MM.1S (cell line): ENCODE measurements around the gene CDH2.

Experiments used
- EZH2 ChIP-seq: fragments of 300-600 bp; sonication (generic); optimal IDR thresholded peaks from 2 replicates; pipeline ENCODE3; 2017; ENCODE audit warnings: low read depth, mild to moderate bottlenecking, antibody characterized with exemption, low read length, mixed read lengths
- EZH2phosphoT487 ChIP-seq: fragments of 300-600 bp; sonication (generic); IDR thresholded peaks from 2 replicates; pipeline ENCODE4 v1.6.1; 2018; ENCODE audit warnings: antibody characterized with exemption, low read length

DNA sequence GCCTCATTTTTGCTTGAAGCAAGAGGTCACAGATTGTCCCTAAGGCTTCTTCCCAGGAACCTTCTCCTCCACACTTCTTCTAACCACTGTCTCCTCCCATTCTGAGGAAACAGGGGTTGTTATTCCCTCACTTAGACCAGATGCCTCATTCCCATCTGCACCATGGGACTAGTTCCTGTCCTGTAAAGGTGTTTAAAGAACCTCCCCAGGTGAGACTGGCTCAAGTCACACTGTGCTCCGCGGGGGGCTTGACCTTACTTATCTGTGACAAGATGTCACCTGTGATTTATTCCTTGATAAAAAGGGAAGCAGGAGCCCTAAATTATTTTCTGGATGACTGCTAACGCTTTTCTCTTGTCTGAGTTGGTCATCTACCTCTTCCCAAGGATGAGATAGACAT lies 8.2 kb upstream of the CDH2 start:
- TF ChIP-seq EZH2 (no peak), EZH2phosphoT487 (no peak)
